A673 (cell line): ENCODE results near the gene EDA. TPM values are rescaled to one million over a fixed set of nuclear protein-coding genes. Genes with fewer than 3 reads are reported as not detected.

ENCODE experiments used
- BruUV-seq: library from RNA; stranded (reverse); fragments of 400-500 nt; replicated peaks from 2 replicates; lab custom pipeline; 2021; lab: Mats Ljungman, UMichigan
- CTCF ChIA-PET: fragments of 300-600 bp; sonication (Branson Sonifier 250); formaldehyde crosslinking; loops from one replicate; lab custom pipeline; 2022; ENCODE audit warnings: antibody characterized with exemption; lab: Charles Lee
- POLR2A ChIA-PET: fragments of 300-600 bp; sonication (Branson Sonifier 250); formaldehyde crosslinking; loops from one replicate; lab custom pipeline; 2022; ENCODE audit warnings: antibody characterized with exemption; ENCODE audit not compliant: low non-redundant PET; lab: Charles Lee
- DNase-seq: peaks from one replicate; pipeline ENCODE4 v3.0.0-alpha.2; 2015; ENCODE audit warnings: low spot score
- H3K27ac ChIP-seq: fragments of 200-600 bp; sonication (generic); 2 replicates; pipeline ENCODE4 v1.5.1; 2016; ENCODE audit warnings: mixed run types, low read depth, mild to moderate bottlenecking, mixed read lengths, antibody characterized with exemption, low read length; ENCODE audit not compliant: poor library complexity, severe bottlenecking
- H3K27me3 ChIP-seq: fragments of 200-600 bp; sonication (generic); replicated peaks from 2 replicates; pipeline ENCODE4 v1.6.1; 2017; ENCODE audit warnings: mixed run types, low read depth, mild to moderate bottlenecking, mixed read lengths, antibody characterized with exemption, low read length; ENCODE audit not compliant: insufficient read depth, poor library complexity
- H3K36me3 ChIP-seq: fragments of 200-600 bp; sonication (generic); 2 replicates; pipeline ENCODE4 v1.6.1; 2016; ENCODE audit warnings: mixed run types, mild to moderate bottlenecking, mixed read lengths, antibody characterized with exemption, low read length; ENCODE audit not compliant: insufficient read depth, poor library complexity, severe bottlenecking
- H3K4me1 ChIP-seq: fragments of 200-600 bp; sonication (generic); 2 replicates; pipeline ENCODE4 v1.6.1; 2017; ENCODE audit warnings: mixed run types, mild to moderate bottlenecking, mixed read lengths, antibody characterized with exemption, low read length; ENCODE audit not compliant: insufficient read depth, poor library complexity, severe bottlenecking
- H3K4me3 ChIP-seq: fragments of 200-600 bp; sonication (generic); 2 replicates; pipeline ENCODE4 v1.5.1; 2016; ENCODE audit warnings: low read depth, mixed run types, mild to moderate bottlenecking, mixed read lengths, low read length; ENCODE audit not compliant: poor library complexity, severe bottlenecking
- H3K9me3 ChIP-seq: fragments of 200-600 bp; sonication (generic); 2 replicates; pipeline ENCODE4 v1.6.1; 2016; ENCODE audit warnings: mixed run types, low read depth, mild to moderate bottlenecking, mixed read lengths, antibody characterized with exemption, low read length; ENCODE audit not compliant: poor library complexity, severe bottlenecking
- EZH2 ChIP-seq: fragments of 200-600 bp; sonication (generic); IDR thresholded peaks from 2 replicates; pipeline ENCODE4 v1.6.1; 2017; ENCODE audit warnings: borderline replicate concordance, low read depth, mild to moderate bottlenecking, mixed read lengths, antibody characterized with exemption, low read length; ENCODE audit not compliant: poor library complexity, severe bottlenecking
- intact Hi-C: fragments of 100-400 bp; cut with micrococcal nuclease; formaldehyde crosslinking; loops from one replicate; pipeline ENCODE4 v1.10.0; 2022; ENCODE audit not compliant: unreplicated experiment
- total RNA-seq: library from RNA; stranded (reverse); gene quantifications from 2 replicates; pipeline ENCODE4 v1.2.3, GENCODE V29; 2021
- TF ChIP-seq, protein P1 (sequence below): fragments of 300-800, 200-600 bp; sonication (generic); conservative IDR thresholded peaks from 2 replicates; pipeline ENCODE4 v1.5.1; 2017; ENCODE audit warnings: low read depth, mild to moderate bottlenecking, antibody characterized with exemption, low read length, moderate library complexity, mixed read lengths

The EDA gene
- total RNA-seq, 1 experiment from 2014 or later: 3.3 TPM

DNA sequence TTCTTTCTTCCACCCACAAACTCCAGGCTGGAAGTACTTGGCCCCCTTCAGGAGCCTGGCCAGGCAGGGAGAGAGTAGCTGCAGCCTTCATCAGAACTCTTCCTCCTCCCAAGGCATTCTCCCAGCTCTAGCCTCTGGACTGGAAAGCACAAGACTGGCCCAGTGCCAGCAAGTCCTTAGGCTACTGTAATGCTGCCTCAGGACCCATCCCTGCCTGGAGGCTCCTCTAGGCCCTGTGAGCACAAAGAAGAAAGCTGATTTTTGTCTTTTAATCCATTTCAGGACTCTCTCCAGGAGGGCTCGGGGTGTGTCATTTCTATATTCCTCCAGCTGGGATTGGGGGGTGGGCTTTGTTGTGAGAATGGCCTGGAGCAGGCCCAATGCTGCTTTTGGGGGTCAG lies 423.0 kb downstream of the EDA start:
- ChIA-PET CTCF (interaction anchor here (0.6 kb wide), 2 partner anchors 563 to 615 kb away, joined by 3 to 10 read pairs; no protein-coding TSS in a partner anchor), POLR2A (no interaction called here)
- intact Hi-C loops: loop anchor here (10.0 kb wide), 1 partner anchor 614 kb away; no protein-coding TSS in a partner anchor
- TF ChIP-seq, protein P1, sequence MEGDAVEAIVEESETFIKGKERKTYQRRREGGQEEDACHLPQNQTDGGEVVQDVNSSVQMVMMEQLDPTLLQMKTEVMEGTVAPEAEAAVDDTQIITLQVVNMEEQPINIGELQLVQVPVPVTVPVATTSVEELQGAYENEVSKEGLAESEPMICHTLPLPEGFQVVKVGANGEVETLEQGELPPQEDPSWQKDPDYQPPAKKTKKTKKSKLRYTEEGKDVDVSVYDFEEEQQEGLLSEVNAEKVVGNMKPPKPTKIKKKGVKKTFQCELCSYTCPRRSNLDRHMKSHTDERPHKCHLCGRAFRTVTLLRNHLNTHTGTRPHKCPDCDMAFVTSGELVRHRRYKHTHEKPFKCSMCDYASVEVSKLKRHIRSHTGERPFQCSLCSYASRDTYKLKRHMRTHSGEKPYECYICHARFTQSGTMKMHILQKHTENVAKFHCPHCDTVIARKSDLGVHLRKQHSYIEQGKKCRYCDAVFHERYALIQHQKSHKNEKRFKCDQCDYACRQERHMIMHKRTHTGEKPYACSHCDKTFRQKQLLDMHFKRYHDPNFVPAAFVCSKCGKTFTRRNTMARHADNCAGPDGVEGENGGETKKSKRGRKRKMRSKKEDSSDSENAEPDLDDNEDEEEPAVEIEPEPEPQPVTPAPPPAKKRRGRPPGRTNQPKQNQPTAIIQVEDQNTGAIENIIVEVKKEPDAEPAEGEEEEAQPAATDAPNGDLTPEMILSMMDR: no peak
- TF ChIP-seq EZH2: no peak
- no TSS peak for BruUV-seq
- Histone ChIP-seq H3K36me3 (no peaks in the 10 kb centered on the region), H3K27me3 (no peaks in the 10 kb centered on the region), H3K4me1 (no peaks in the 10 kb centered on the region), H3K4me3 (no peak overlapping the region), H3K27ac (no peak overlapping the region), H3K9me3 (no peaks in the 10 kb centered on the region)
- no peak for DNase-seq

DNA sequence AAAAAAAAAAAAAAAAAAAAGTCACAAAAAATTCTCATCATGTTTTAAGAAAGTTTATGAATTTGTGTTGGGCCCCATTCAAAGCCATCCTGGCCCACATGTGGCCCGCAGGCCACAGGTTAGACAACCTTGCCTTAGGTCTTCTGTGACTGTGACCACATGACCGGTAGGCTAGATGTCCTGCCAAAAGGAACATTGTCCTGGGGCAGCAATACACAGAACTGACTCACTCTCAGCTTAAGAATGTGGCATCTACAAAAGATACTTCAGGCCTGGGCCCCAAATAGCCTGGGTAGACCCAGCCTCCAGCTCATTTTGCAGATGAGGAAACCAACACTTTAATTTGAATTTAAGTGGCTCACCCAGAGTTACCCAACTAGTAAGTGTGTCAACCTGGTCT lies 423.8 kb downstream of the EDA start:
- no peaks in the 10 kb centered on the region for H3K36me3 ChIP-seq
- H3K27me3 ChIP-seq: no peaks in the 10 kb centered on the region
- ChIA-PET POLR2A (no interaction called here), CTCF (interaction anchor here (0.6 kb wide), 2 partner anchors 564 to 615 kb away, joined by 3 to 10 read pairs; no protein-coding TSS in a partner anchor)
- no peak overlapping the region for H3K27ac ChIP-seq
- no peak for DNase-seq
- no peak overlapping the region for H3K4me3 ChIP-seq
- no peaks in the 10 kb centered on the region for H3K9me3 ChIP-seq
- no TSS peak for BruUV-seq
- no peaks in the 10 kb centered on the region for H3K4me1 ChIP-seq
- intact Hi-C loops: loop anchor here (10.0 kb wide), 1 partner anchor 615 kb away; no protein-coding TSS in a partner anchor
- TF ChIP-seq, protein P1: no peak
- TF ChIP-seq EZH2: no peak

DNA sequence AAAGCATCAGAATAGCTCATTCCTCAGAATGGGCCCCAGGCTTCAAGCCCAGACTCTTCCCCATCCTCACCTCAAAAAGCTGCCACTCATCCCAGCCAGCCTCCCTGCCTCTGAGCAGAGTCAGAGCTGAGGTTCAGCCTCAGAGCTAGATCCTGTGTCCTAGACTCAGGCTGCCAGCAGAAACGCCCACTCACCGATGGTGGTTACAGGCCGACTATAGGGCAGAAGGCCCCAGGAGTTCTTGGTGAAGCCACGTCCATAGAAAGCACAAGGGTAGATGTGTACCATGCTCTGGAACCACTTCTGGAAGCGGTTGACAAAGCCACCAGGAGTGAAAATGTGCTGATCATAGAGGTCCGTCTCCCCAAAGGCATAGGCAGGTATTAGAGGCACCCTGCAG lies 426.1 kb downstream of the EDA start:
- no peaks in the 10 kb centered on the region for H3K27me3 ChIP-seq
- intact Hi-C loops: no loop called here
- CTCF ChIA-PET: interaction anchor here (0.6 kb wide), 1 partner anchor 55 kb away, joined by 4 read pairs; no protein-coding TSS in a partner anchor
- H3K9me3 ChIP-seq: no peaks in the 10 kb centered on the region
- no TSS peak for BruUV-seq
- TF ChIP-seq, protein P1: no peak
- TF ChIP-seq EZH2: no peak
- no peak overlapping the region for H3K27ac ChIP-seq
- POLR2A ChIA-PET: interaction anchor here (0.6 kb wide), 2 partner anchors 19 to 207 kb away, joined by 3 read pairs; no protein-coding TSS in a partner anchor
- DNase-seq: no peak
- no peaks in the 10 kb centered on the region for H3K36me3 ChIP-seq
- no peaks in the 10 kb centered on the region for H3K4me1 ChIP-seq
- H3K4me3 ChIP-seq: no peak overlapping the region
